Caco-2 (cell line): ENCODE measurements around the gene SLC7A11. TPM values are rescaled to one million over a fixed set of nuclear protein-coding genes. Genes with fewer than 3 reads are reported as not detected.

ENCODE experiments used
- BruUV-seq: library from RNA; stranded (reverse); fragments of 400-500 nt; replicated peaks from 2 replicates; lab custom pipeline; 2021; lab: Mats Ljungman, UMichigan
- CTCF ChIA-PET: fragments of 300-600 bp; sonication (Branson Sonifier 250); formaldehyde crosslinking; loops from one replicate; lab custom pipeline; 2022; ENCODE audit warnings: antibody characterized with exemption; lab: Charles Lee
- POLR2A ChIA-PET: fragments of 300-600 bp; sonication (Branson Sonifier 250); formaldehyde crosslinking; loops from one replicate; lab custom pipeline; 2022; ENCODE audit warnings: antibody characterized with exemption; lab: Charles Lee
- DNase-seq, 2 experiments: peaks; one replicate each; pipeline versions ENCODE4 v3.0.0 to v3.0.0-alpha.2; 2020 to 2022
- H3K27me3 ChIP-seq: replicated peaks from 2 replicates; pipeline ENCODE4 v1.6.0; 2011; ENCODE audit warnings: low read length; ENCODE audit not compliant: control insufficient read depth, insufficient read depth
- H3K36me3 ChIP-seq: 2 replicates; pipeline ENCODE4 v1.5.1; 2011; ENCODE audit warnings: low read length; ENCODE audit not compliant: control insufficient read depth, insufficient read depth
- H3K4me1 ChIP-seq: fragments of 250-450 bp; sonication (Bioruptor Pico); 2 replicates; pipeline ENCODE4 v1.5.1; 2020; ENCODE audit warnings: mild to moderate bottlenecking
- H3K4me3 ChIP-seq: 2 replicates; pipeline ENCODE4 v1.5.1; 2011; ENCODE audit warnings: low read depth, mild to moderate bottlenecking, control low read depth, low read length
- H3K9me3 ChIP-seq: fragments of 250-450 bp; sonication (Bioruptor Pico); 2 replicates; pipeline ENCODE4 v1.5.1; 2020; ENCODE audit warnings: mild to moderate bottlenecking, moderate library complexity
- H3K27ac Mint-ChIP-seq: one replicate; pipeline ENCODE4 v1.8.0; 2022; ENCODE audit warnings: mixed read lengths; ENCODE audit not compliant: unreplicated experiment
- H3K27me3 Mint-ChIP-seq: one replicate; pipeline ENCODE4 v1.8.0; 2022; ENCODE audit warnings: mixed read lengths; ENCODE audit not compliant: insufficient read depth, unreplicated experiment
- H3K36me3 Mint-ChIP-seq: one replicate; pipeline ENCODE4 v1.8.0; 2022; ENCODE audit warnings: mild to moderate bottlenecking, mixed read lengths; ENCODE audit not compliant: insufficient read depth, unreplicated experiment
- H3K4me1 Mint-ChIP-seq: one replicate; pipeline ENCODE4 v1.8.0; 2022; ENCODE audit warnings: low read depth, mixed read lengths; ENCODE audit not compliant: unreplicated experiment
- H3K4me3 Mint-ChIP-seq: one replicate; pipeline ENCODE4 v1.8.0; 2022; ENCODE audit warnings: mild to moderate bottlenecking, moderate library complexity, mixed read lengths; ENCODE audit not compliant: unreplicated experiment
- H3K9me3 Mint-ChIP-seq: one replicate; pipeline ENCODE4 v1.8.0; 2022; ENCODE audit warnings: mixed read lengths; ENCODE audit not compliant: unreplicated experiment
- intact Hi-C: fragments of 100-400 bp; cut with micrococcal nuclease; formaldehyde crosslinking; loops from one replicate; pipeline ENCODE4 v1.10.0; 2022; ENCODE audit not compliant: unreplicated experiment
- total RNA-seq: library from RNA; stranded (reverse); gene quantifications from 2 replicates; pipeline ENCODE4 v1.2.3, GENCODE V29; 2022
- TF ChIP-seq, protein P1 (sequence below), 2 experiments: fragments of 200-600 bp in 1 of 2; IDR thresholded peaks; 1 replicate in 1 of 2; 2 replicates in 1 of 2; pipeline versions ENCODE4 v1.5.1 to v1.8.0; 2011 to 2022; ENCODE audit warnings: antibody characterized with exemption in 1 of 2, control low read depth in 1 of 2, inconsistent platforms in 1 of 2, low read depth in 1 of 2, low read length in 1 of 2, mild to moderate bottlenecking in 1 of 2, moderate library complexity in 1 of 2; ENCODE audit not compliant: insufficient read depth in 1 of 2, severe bottlenecking in 1 of 2, unreplicated experiment in 1 of 2

SLC7A11 gene
- total RNA-seq, 1 experiment from 2014 or later, result 41.1 TPM

- Histone ChIP-seq H3K4me1 (peaks cover 22% of the 10 kb centered on the region), H3K9me3 (no peaks in the 10 kb centered on the region), H3K27me3 (no peaks in the 10 kb centered on the region), H3K36me3 (no peaks in the 10 kb centered on the region), H3K4me3 (no peak overlapping the region)
- Mint-ChIP-seq H3K4me1 (peaks cover 26% of the 10 kb centered on the region), H3K9me3 (no peaks in the 10 kb centered on the region), H3K4me3 (no peak overlapping the region), H3K27me3 (no peaks in the 10 kb centered on the region), H3K36me3 (peaks cover 24% of the 10 kb centered on the region), H3K27ac (no peak overlapping the region)
- ChIA-PET CTCF (no interaction called here), POLR2A (interaction anchor here (0.5 kb wide), 1 partner anchor 818 kb away, joined by 3 read pairs; no protein-coding TSS in a partner anchor)
- TF ChIP-seq, protein P1, sequence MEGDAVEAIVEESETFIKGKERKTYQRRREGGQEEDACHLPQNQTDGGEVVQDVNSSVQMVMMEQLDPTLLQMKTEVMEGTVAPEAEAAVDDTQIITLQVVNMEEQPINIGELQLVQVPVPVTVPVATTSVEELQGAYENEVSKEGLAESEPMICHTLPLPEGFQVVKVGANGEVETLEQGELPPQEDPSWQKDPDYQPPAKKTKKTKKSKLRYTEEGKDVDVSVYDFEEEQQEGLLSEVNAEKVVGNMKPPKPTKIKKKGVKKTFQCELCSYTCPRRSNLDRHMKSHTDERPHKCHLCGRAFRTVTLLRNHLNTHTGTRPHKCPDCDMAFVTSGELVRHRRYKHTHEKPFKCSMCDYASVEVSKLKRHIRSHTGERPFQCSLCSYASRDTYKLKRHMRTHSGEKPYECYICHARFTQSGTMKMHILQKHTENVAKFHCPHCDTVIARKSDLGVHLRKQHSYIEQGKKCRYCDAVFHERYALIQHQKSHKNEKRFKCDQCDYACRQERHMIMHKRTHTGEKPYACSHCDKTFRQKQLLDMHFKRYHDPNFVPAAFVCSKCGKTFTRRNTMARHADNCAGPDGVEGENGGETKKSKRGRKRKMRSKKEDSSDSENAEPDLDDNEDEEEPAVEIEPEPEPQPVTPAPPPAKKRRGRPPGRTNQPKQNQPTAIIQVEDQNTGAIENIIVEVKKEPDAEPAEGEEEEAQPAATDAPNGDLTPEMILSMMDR (IDR thresholded peaks at IDR 0.05; ENCODE audit: insufficient read depth in 1 of 2, low read depth in 1 of 2, low read length in 1 of 2, severe bottlenecking in 1 of 2, unreplicated experiment in 1 of 2), result no peak
- DNase-seq, result no peak
- BruUV-seq, result no TSS peak
- intact Hi-C loops, result loop anchor here (10.0 kb wide), 1 partner anchor 719 kb away; no protein-coding TSS in a partner anchor
Observed at GRCh38 chr4:138196153-138196552, 46.0 kb downstream of the SLC7A11 start.

DNA sequence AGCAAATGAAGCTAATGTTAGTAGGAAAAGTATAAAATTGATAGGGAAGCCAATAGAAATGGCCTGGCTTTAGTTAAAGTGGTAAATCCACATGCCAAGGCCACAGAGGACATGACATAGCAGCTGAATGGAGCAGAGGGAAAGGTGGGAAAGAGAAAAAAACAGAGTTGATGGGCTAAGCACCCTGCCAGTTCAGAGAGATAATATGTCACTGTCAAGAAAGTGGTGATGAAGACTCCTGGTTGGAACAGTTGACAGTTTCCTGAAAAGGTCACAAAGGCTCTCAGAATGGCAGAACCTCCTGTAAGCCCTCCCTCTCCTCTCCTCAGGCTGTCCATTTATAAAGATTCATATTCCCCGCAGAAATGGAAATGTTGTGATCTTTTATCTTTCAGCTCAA is 48.2 kb downstream of the SLC7A11 start:
- Mint-ChIP-seq H3K27me3 (no peaks in the 10 kb centered on the region), H3K4me3 (no peak overlapping the region), H3K27ac (no peak overlapping the region), H3K36me3 (peaks cover 25% of the 10 kb centered on the region), H3K9me3 (no peaks in the 10 kb centered on the region), H3K4me1 (peaks cover 6% of the 10 kb centered on the region)
- Histone ChIP-seq H3K36me3 (no peaks in the 10 kb centered on the region), H3K9me3 (no peaks in the 10 kb centered on the region), H3K27me3 (no peaks in the 10 kb centered on the region), H3K4me1 (peaks cover 7% of the 10 kb centered on the region), H3K4me3 (no peak overlapping the region)
- BruUV-seq, result no TSS peak
- POLR2A ChIA-PET, result no interaction called here
- CTCF ChIA-PET, result no interaction called here
- TF ChIP-seq, protein P1 (IDR thresholded peaks at IDR 0.05; ENCODE audit: insufficient read depth in 1 of 2, low read depth in 1 of 2, low read length in 1 of 2, severe bottlenecking in 1 of 2, unreplicated experiment in 1 of 2), result no peak
- intact Hi-C loops, result loop anchor here (10.0 kb wide), 1 partner anchor 721 kb away; no protein-coding TSS in a partner anchor
- DNase-seq, result no peak

GRCh38 chr4:138192113-138192512 is 50.0 kb downstream of the SLC7A11 start:
- no TSS peak for BruUV-seq
- intact Hi-C loops, result loop anchor here (10.0 kb wide), 1 partner anchor 723 kb away; no protein-coding TSS in a partner anchor
- H3K9me3 Mint-ChIP-seq, result no peaks in the 10 kb centered on the region
- H3K27ac Mint-ChIP-seq, result no peak overlapping the region
- DNase-seq, result no peak
- H3K4me3 Mint-ChIP-seq, result no peak overlapping the region
- no peaks in the 10 kb centered on the region for H3K27me3 ChIP-seq
- ChIA-PET POLR2A (no interaction called here), CTCF (no interaction called here)
- no peak overlapping the region for H3K4me3 ChIP-seq
- TF ChIP-seq, protein P1 (IDR thresholded peaks at IDR 0.05; ENCODE audit: insufficient read depth in 1 of 2, low read depth in 1 of 2, low read length in 1 of 2, severe bottlenecking in 1 of 2, unreplicated experiment in 1 of 2), result no peak
- H3K27me3 Mint-ChIP-seq, result no peaks in the 10 kb centered on the region
- no peaks in the 10 kb centered on the region for H3K4me1 Mint-ChIP-seq
- H3K9me3 ChIP-seq, result no peaks in the 10 kb centered on the region
- H3K36me3 ChIP-seq, result no peaks in the 10 kb centered on the region
- peaks cover 19% of the 10 kb centered on the region for H3K36me3 Mint-ChIP-seq
- H3K4me1 ChIP-seq, result no peaks in the 10 kb centered on the region
